IMR-90 (cell line): Measurements from ENCODE around the gene NTRK2. TPM values are rescaled to one million over a fixed set of nuclear protein-coding genes. Genes with fewer than 3 reads are reported as not detected.

ENCODE experiments used
- ATAC-seq: fragments of 200-7000 bp; cut with Tn5 transposase; 2 replicates; pipeline ENCODE4 v1.9.1; 2020; ENCODE audit warnings: low read depth, mild to moderate bottlenecking, moderate library complexity
- BruUV-seq: library from RNA; stranded (reverse); fragments of 400-500 nt; replicated peaks from 2 replicates; lab custom pipeline; 2021; lab: Mats Ljungman, UMichigan
- CTCF ChIA-PET: fragments of 300-600 bp; formaldehyde crosslinking; extraction: SDS; loops from one replicate; lab custom pipeline; 2021; ENCODE audit warnings: antibody characterized with exemption; lab: Yijun Ruan, JAX
- POLR2A ChIA-PET: fragments of 300-600 bp; sonication (Branson Sonifier 250); formaldehyde crosslinking; loops from one replicate; lab custom pipeline; 2022; ENCODE audit warnings: antibody characterized with exemption; ENCODE audit not compliant: unreplicated experiment; lab: Charles Lee
- DNase-seq: peaks from one replicate; pipeline ENCODE4 v3.0.0; 2013
- H2AFZ ChIP-seq: replicated peaks from 2 replicates; pipeline ENCODE3; 2013; ENCODE audit warnings: low read length, mild to moderate bottlenecking; ENCODE audit not compliant: poor library complexity
- H2AK5ac ChIP-seq: 2 replicates; pipeline ENCODE4 v1.6.1; 2013; ENCODE audit warnings: low read depth, low read length, inconsistent platforms
- H2AK9ac ChIP-seq: replicated peaks from 2 replicates; pipeline ENCODE3; 2013; ENCODE audit warnings: mild to moderate bottlenecking, low read depth, low read length, moderate library complexity; ENCODE audit not compliant: poor library complexity
- H2BK120ac ChIP-seq: 2 replicates; pipeline ENCODE4 v1.6.1; 2013; ENCODE audit warnings: low read depth, low read length, inconsistent platforms
- H2BK15ac ChIP-seq: 3 replicates; pipeline ENCODE4 v1.6.1; 2013; ENCODE audit warnings: low read depth, low read length, inconsistent platforms
- H2BK20ac ChIP-seq: 2 replicates; pipeline ENCODE4 v1.6.1; 2013; ENCODE audit warnings: low read depth, mild to moderate bottlenecking, inconsistent platforms, low read length, moderate library complexity
- H2BK5ac ChIP-seq: 2 replicates; pipeline ENCODE4 v1.6.1; 2013; ENCODE audit warnings: mild to moderate bottlenecking, low read depth, low read length, inconsistent platforms; ENCODE audit not compliant: poor library complexity, severe bottlenecking
- H3K14ac ChIP-seq: replicated peaks from 2 replicates; pipeline ENCODE4 v1.6.1; 2013; ENCODE audit warnings: low read depth, low read length, inconsistent platforms
- H3K18ac ChIP-seq: 2 replicates; pipeline ENCODE4 v1.6.1; 2013; ENCODE audit warnings: low read depth, low read length, control low read depth
- H3K23ac ChIP-seq: 2 replicates; pipeline ENCODE4 v1.6.1; 2013; ENCODE audit warnings: low read depth, low read length, inconsistent platforms
- H3K27ac ChIP-seq: 2 replicates; pipeline ENCODE4 v1.5.1; 2013; ENCODE audit warnings: mild to moderate bottlenecking, control low read depth, low read length; ENCODE audit not compliant: insufficient read depth
- H3K27me3 ChIP-seq: 2 replicates; pipeline ENCODE4 v1.6.1; 2013; ENCODE audit warnings: low read length; ENCODE audit not compliant: control insufficient read depth, insufficient read depth
- H3K36me3 ChIP-seq: 2 replicates; pipeline ENCODE4 v1.6.1; 2013; ENCODE audit warnings: low read length, mixed read lengths; ENCODE audit not compliant: control insufficient read depth, insufficient read depth
- H3K4ac ChIP-seq: 2 replicates; pipeline ENCODE4 v1.6.1; 2013; ENCODE audit warnings: low read depth, low read length, inconsistent platforms
- H3K4me1 ChIP-seq: 2 replicates; pipeline ENCODE4 v1.6.1; 2013; ENCODE audit warnings: low read length, mixed read lengths; ENCODE audit not compliant: control insufficient read depth, insufficient read depth
- H3K4me2 ChIP-seq: 2 replicates; pipeline ENCODE4 v1.6.1; 2013; ENCODE audit warnings: low read depth, mild to moderate bottlenecking, control low read depth, low read length, moderate library complexity
- H3K4me3 ChIP-seq: 2 replicates; pipeline ENCODE4 v1.5.1; 2013; ENCODE audit warnings: low read depth, mild to moderate bottlenecking, control low read depth, low read length, moderate library complexity; ENCODE audit not compliant: insufficient read depth
- H3K56ac ChIP-seq: 2 replicates; pipeline ENCODE4 v1.6.1; 2013; ENCODE audit warnings: low read length, inconsistent platforms; ENCODE audit not compliant: insufficient read depth; ENCODE audit errors: extremely low read depth
- H3K79me1 ChIP-seq, 2 experiments: 2 replicates each; pipeline ENCODE4 v1.6.1; 2013; ENCODE audit warnings: low read length in 2 of 2, inconsistent platforms in 1 of 2, low read depth in 1 of 2
- H3K9ac ChIP-seq: 2 replicates; pipeline ENCODE4 v1.6.1; 2013; ENCODE audit warnings: low read depth, low read length, control low read depth
- H3K9me1 ChIP-seq: 2 replicates; pipeline ENCODE4 v1.6.1; 2013; ENCODE audit warnings: low read length, inconsistent platforms; ENCODE audit not compliant: insufficient read depth
- H3K9me3 ChIP-seq: 2 replicates; pipeline ENCODE4 v1.6.1; 2013; ENCODE audit warnings: low read length; ENCODE audit not compliant: control insufficient read depth, insufficient read depth
- H4K20me1 ChIP-seq: 2 replicates; pipeline ENCODE4 v1.6.1; 2013; ENCODE audit warnings: low read length, inconsistent platforms; ENCODE audit not compliant: insufficient read depth
- H4K5ac ChIP-seq: 2 replicates; pipeline ENCODE4 v1.6.1; 2013; ENCODE audit warnings: mild to moderate bottlenecking, low read depth, low read length, control low read depth
- H4K8ac ChIP-seq, 2 experiments: 2 replicates each; pipeline ENCODE4 v1.6.1; 2013; ENCODE audit warnings: low read depth in 2 of 2, low read length in 2 of 2, control low read depth in 1 of 2, inconsistent platforms in 1 of 2
- H4K91ac ChIP-seq: 2 replicates; pipeline ENCODE4 v1.6.1; 2013; ENCODE audit warnings: low read depth, low read length, inconsistent platforms; ENCODE audit not compliant: insufficient read depth
- BHLHE40 ChIP-seq: fragments of 150-350 bp; IDR thresholded peaks from 2 replicates; pipeline ENCODE4 v1.6.1; 2016; ENCODE audit warnings: mild to moderate bottlenecking, low read depth, low read length
- CHD1 ChIP-seq: IDR thresholded peaks from 2 replicates; pipeline ENCODE4 v1.6.1; 2012; ENCODE audit warnings: low read depth, low read length, improper control_type of control experiment
- FOS ChIP-seq: fragments of 150-350 bp; IDR thresholded peaks from 2 replicates; pipeline ENCODE4 v1.6.1; 2016; ENCODE audit warnings: low read depth, low read length
- MAFK ChIP-seq: IDR thresholded peaks from 2 replicates; pipeline ENCODE4 v1.6.1; 2012; ENCODE audit warnings: low read depth, low read length, improper control_type of control experiment
- MAZ ChIP-seq: IDR thresholded peaks from 2 replicates; pipeline ENCODE4 v1.6.1; 2012; ENCODE audit warnings: low read depth, mild to moderate bottlenecking, low read length, improper control_type of control experiment, moderate library complexity, borderline replicate concordance
- NFE2L2 ChIP-seq: fragments of 150-350 bp; IDR thresholded peaks from 2 replicates; pipeline ENCODE4 v1.6.1; 2016; ENCODE audit warnings: low read depth, mild to moderate bottlenecking, low read length
- RAD21 ChIP-seq: IDR thresholded peaks from 2 replicates; pipeline ENCODE4 v1.6.1; 2012; ENCODE audit warnings: low read length, improper control_type of control experiment
- RCOR1 ChIP-seq: IDR thresholded peaks from 2 replicates; pipeline ENCODE4 v1.6.1; 2012; ENCODE audit warnings: mild to moderate bottlenecking, low read length, improper control_type of control experiment; ENCODE audit not compliant: insufficient replicate concordance
- WGBS, 2 experiments: methylation state at CpG; one replicate each; pipeline versions ENCODE4 v1.1.5 to v1.1.7; 2013; ENCODE audit warnings: missing lambda C conversion rate in 2 of 2; ENCODE audit not compliant: insufficient read length in 1 of 2; ENCODE audit errors: extremely low coverage in 2 of 2; 5-methylcytosine and 5-hydroxymethylcytosine counted together
- dilution Hi-C: fragments of 300-500 bp; cut with HindIII; formaldehyde crosslinking; loops from one replicate; pipeline ENCODE4 v1.14.3; 2018; ENCODE audit warnings: low sequenced_read_pairs; ENCODE audit not compliant: unreplicated experiment
- in situ Hi-C: fragments of 300-500 bp; cut with MboI; formaldehyde crosslinking; loops from 3 replicates; pipeline ENCODE4 v1.14.3; 2019; ENCODE audit warnings: low sequenced_read_pairs, inconsistent platforms, mixed read lengths
- intact Hi-C: fragments of 100-400 bp; cut with micrococcal nuclease; formaldehyde crosslinking; loops from 2 replicates; pipeline ENCODE4 v1.10.0; 2022
- polyA plus RNA-seq, 3 experiments: library from polyadenylated mRNA; depleted of rRNA; stranded (reverse); fragments of >200 nt; gene quantifications; 2 replicates each; pipeline ENCODE4 v1.2.3, GENCODE V29; 2012; ENCODE audit warnings: low replicate concordance in 1 of 3
- total RNA-seq: library from RNA; depleted of rRNA; stranded (reverse); fragments of >200 nt; gene quantifications from 2 replicates; pipeline ENCODE4 v1.2.3, GENCODE V29; 2012
- TF ChIP-seq, protein P1 (sequence below): fragments of 150-350 bp; IDR thresholded peaks from 2 replicates; pipeline ENCODE4 v1.6.1; 2016; ENCODE audit warnings: low read depth, mild to moderate bottlenecking, low read length, moderate library complexity, borderline replicate concordance

The NTRK2 gene
- total and polyA plus RNA-seq, 2 of the 4 experiments (the other 2 are of a cell fraction), result under 0.01 to 0.02 TPM

- Histone ChIP-seq H3K27ac (no peak overlapping the region), H4K20me1 (no peaks in the 10 kb centered on the region), H3K23ac (no peak overlapping the region), H3K9ac (no peak overlapping the region), H4K91ac (no peak overlapping the region), H3K18ac (no peak overlapping the region), H3K4ac (no peak overlapping the region), H3K79me1 (no peaks in the 10 kb centered on the region), H2AK5ac (no peak overlapping the region), H3K27me3 (no peaks in the 10 kb centered on the region), H3K4me2 (no peak overlapping the region), H3K4me3 (no peak overlapping the region), H3K9me1 (no peaks in the 10 kb centered on the region), H3K4me1 (no peaks in the 10 kb centered on the region), H2AFZ (no peak overlapping the region), H2BK15ac (no peak overlapping the region), H4K8ac (no peak overlapping the region), H3K9me3 (peaks cover 10% of the 10 kb centered on the region; the same call in 1 of the 2 replicates), H2AK9ac (no peak overlapping the region), H3K36me3 (no peaks in the 10 kb centered on the region), H2BK120ac (no peak overlapping the region), H2BK5ac (no peak overlapping the region), H4K5ac (no peak overlapping the region), H3K14ac (no peak overlapping the region), H3K56ac (no peak overlapping the region), H2BK20ac (no peak overlapping the region)
- in situ Hi-C loops, result no loop called here
- dilution Hi-C loops, result no loop called here
- ChIA-PET POLR2A (no interaction called here), CTCF (no interaction called here)
- DNase-seq (no peak), ATAC-seq (no peak)
- intact Hi-C loops, result no loop called here
- BruUV-seq, result no TSS peak
- no CpG with 5 or more reads among the region's 3 CpGs for WGBS, 2 experiments
- TF ChIP-seq MAZ (no peak), RCOR1 (no peak), FOS (no peak), MAFK (no peak), CHD1 (no peak), BHLHE40 (no peak), RAD21 (no peak), NFE2L2 (no peak)
- TF ChIP-seq, protein P1, sequence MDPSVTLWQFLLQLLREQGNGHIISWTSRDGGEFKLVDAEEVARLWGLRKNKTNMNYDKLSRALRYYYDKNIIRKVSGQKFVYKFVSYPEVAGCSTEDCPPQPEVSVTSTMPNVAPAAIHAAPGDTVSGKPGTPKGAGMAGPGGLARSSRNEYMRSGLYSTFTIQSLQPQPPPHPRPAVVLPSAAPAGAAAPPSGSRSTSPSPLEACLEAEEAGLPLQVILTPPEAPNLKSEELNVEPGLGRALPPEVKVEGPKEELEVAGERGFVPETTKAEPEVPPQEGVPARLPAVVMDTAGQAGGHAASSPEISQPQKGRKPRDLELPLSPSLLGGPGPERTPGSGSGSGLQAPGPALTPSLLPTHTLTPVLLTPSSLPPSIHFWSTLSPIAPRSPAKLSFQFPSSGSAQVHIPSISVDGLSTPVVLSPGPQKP, result no peak
Measured at GRCh38 chr9:85027870-85028269, 358.3 kb downstream of the NTRK2 start.
